CD4-positive, alpha-beta T cell treated with Interferon alpha-2 for 1 hour (primary cell): ENCODE data around the gene FOXK1.

Experiments used
- DNase-seq, 2 donors: peaks; one replicate each; pipeline ENCODE4 v3.0.0-alpha.2; 2020 to 2022

The FOXK1 gene

GRCh38 chr7:4745971-4746919 lies 64.2 kb downstream of the FOXK1 start:
- peak; percentile 24 to 47 for DNase-seq

GRCh38 chr7:4747013-4747412 lies 64.9 kb downstream of the FOXK1 start:
- DNase-seq = no peak

GRCh38 chr7:4747746-4748145 lies 65.7 kb downstream of the FOXK1 start:
- no peak for DNase-seq

- no peak for DNase-seq
Measured at GRCh38 chr7:4748231-4748681, 66.2 kb downstream of the FOXK1 start.

GRCh38 chr7:4749363-4749762 lies 67.3 kb downstream of the FOXK1 start:
- no peak for DNase-seq

- DNase-seq = no peak
Measured at GRCh38 chr7:4749798-4750197, 67.7 kb downstream of the FOXK1 start.

- no peak for DNase-seq
Measured at GRCh38 chr7:4751398-4751947, 69.4 kb downstream of the FOXK1 start.

GRCh38 chr7:4753598-4754432 lies 71.7 kb downstream of the FOXK1 start:
- DNase-seq = peak; percentile 75 to 86

- DNase-seq = no peak
Measured at GRCh38 chr7:4754433-4755010, 72.4 kb downstream of the FOXK1 start.

GRCh38 chr7:4755045-4755444 lies 73.0 kb downstream of the FOXK1 start:
- no peak for DNase-seq

GRCh38 chr7:4758111-4758510 lies 76.0 kb downstream of the FOXK1 start:
- DNase-seq = no peak

GRCh38 chr7:4758791-4759190 lies 76.7 kb downstream of the FOXK1 start:
- no peak for DNase-seq

GRCh38 chr7:4759211-4759610 lies 77.1 kb downstream of the FOXK1 start:
- DNase-seq = no peak

- DNase-seq = no peak
Measured at GRCh38 chr7:4760952-4761351, 78.9 kb downstream of the FOXK1 start.

GRCh38 chr7:4762121-4763055 lies 80.3 kb downstream of the FOXK1 start:
- no peak for DNase-seq

- no peak for DNase-seq
Measured at GRCh38 chr7:4763091-4763793, 81.1 kb downstream of the FOXK1 start.

- DNase-seq = no peak
Measured at GRCh38 chr7:4763794-4764185, 81.7 kb downstream of the FOXK1 start.

- DNase-seq = no peak
Measured at GRCh38 chr7:4764402-4765007, 82.4 kb downstream of the FOXK1 start.

GRCh38 chr7:4765776-4766490 lies 83.8 kb downstream of the FOXK1 start:
- no peak for DNase-seq
